GM12873 (cell line): Measurements from ENCODE around the gene NUDCD3.

Experiments
- CTCF ChIP-seq: IDR thresholded peaks from 2 replicates; pipeline ENCODE4 v1.5.1; 2012; ENCODE audit warnings: low read depth, mild to moderate bottlenecking, moderate library complexity, low read length, control low read depth; ENCODE audit not compliant: insufficient read depth; ENCODE audit errors: missing control alignments

Gene NUDCD3

GRCh38 chr7:44515590-44516268, 25.3 kb upstream of the NUDCD3 start:
- no peak for TF ChIP-seq CTCF

GRCh38 chr7:44512736-44513135, 22.3 kb upstream of the NUDCD3 start:
- no peak for TF ChIP-seq CTCF

GRCh38 chr7:44511863-44512468, 21.5 kb upstream of the NUDCD3 start:
- no peak for TF ChIP-seq CTCF

GRCh38 chr7:44511236-44511635, 20.8 kb upstream of the NUDCD3 start:
- no peak for TF ChIP-seq CTCF

GRCh38 chr7:44508328-44509030, 18.0 kb upstream of the NUDCD3 start:
- no peak for TF ChIP-seq CTCF

- TF ChIP-seq CTCF, result no peak
These were observed 15.1 kb upstream of the NUDCD3 start for GRCh38 chr7:44505595-44505994.

- no peak for TF ChIP-seq CTCF
These were observed 7.9 kb upstream of the NUDCD3 start for GRCh38 chr7:44498230-44498954.
